ENCODE measurements around the gene NR6A1.

The NR6A1 gene

DNA sequence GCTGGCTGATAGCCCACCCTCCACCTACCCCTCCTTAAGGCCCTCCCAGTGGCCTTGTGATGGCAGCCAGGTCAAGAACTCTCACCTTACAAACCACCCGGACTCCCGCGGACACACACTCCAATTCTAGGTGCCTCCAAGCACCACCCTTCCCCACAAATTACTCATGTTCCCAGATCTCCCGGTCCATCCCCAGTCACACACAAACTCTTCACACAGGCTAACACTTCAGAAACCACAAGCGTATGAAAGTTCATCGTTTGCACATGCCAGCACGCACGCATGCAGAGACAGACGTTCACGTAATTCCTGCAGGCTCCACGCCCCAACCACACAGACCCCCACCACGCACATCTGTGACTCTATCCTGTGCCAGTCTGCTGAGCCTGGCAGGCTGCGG is 281.9 kb downstream of the NR6A1 start:
- Histone ChIP-seq H3K27ac (ENCODE audit: low read length) (no peak overlapping the region), H3K9me3 (ENCODE audit: control insufficient read depth, low read depth, low read length) (no peaks in the 10 kb centered on the region), H3K36me3 (ENCODE audit: control insufficient read depth, low read depth, low read length) (no peaks in the 10 kb centered on the region), H3K9ac (ENCODE audit: low read length) (no peak overlapping the region), H3K27me3 (ENCODE audit: control insufficient read depth, insufficient read depth, low read length) (peaks cover 5% of the 10 kb centered on the region), H3K4me3 (ENCODE audit: low read length) (no peak overlapping the region), H3K4me1 (ENCODE audit: control insufficient read depth, low read depth, low read length) (peaks cover 5% of the 10 kb centered on the region)

DNA sequence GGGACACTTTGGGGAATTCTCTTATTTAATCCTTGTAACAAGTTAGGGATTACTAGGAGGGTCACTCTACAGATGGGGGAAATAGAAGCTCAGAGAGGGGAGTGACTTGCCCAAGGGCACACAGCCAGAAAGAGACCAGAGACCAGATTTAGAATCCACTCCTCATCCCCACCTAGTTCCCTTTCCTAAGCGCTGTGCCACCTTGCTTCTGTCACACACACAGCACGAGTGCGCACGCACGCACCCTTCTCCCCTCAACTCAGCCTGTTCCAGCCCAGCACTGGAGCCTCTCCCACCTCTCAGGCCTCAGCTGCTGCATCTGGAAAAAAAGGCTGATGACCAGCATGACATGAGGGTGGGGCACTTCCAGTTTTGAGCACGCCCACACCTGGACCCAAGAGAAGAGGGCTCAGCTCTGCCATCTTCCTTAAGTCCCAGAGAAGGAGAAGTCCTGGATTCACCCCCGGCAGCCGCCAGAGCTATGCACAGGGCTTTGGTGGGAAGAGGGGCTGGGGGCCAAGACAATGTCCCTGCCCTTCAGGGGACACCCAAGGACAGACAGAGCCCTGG is 282.4 kb downstream of the NR6A1 start:
- Histone ChIP-seq H3K9me3 (ENCODE audit: control insufficient read depth, low read depth, low read length) (no peaks in the 10 kb centered on the region), H3K27me3 (ENCODE audit: control insufficient read depth, insufficient read depth, low read length) (peaks cover 5% of the 10 kb centered on the region), H3K4me3 (ENCODE audit: low read length) (no peak overlapping the region), H3K36me3 (ENCODE audit: control insufficient read depth, low read depth, low read length) (no peaks in the 10 kb centered on the region), H3K4me1 (ENCODE audit: control insufficient read depth, low read depth, low read length) (peaks cover 5% of the 10 kb centered on the region), H3K27ac (ENCODE audit: low read length) (no peak overlapping the region), H3K9ac (ENCODE audit: low read length) (no peak overlapping the region)

DNA sequence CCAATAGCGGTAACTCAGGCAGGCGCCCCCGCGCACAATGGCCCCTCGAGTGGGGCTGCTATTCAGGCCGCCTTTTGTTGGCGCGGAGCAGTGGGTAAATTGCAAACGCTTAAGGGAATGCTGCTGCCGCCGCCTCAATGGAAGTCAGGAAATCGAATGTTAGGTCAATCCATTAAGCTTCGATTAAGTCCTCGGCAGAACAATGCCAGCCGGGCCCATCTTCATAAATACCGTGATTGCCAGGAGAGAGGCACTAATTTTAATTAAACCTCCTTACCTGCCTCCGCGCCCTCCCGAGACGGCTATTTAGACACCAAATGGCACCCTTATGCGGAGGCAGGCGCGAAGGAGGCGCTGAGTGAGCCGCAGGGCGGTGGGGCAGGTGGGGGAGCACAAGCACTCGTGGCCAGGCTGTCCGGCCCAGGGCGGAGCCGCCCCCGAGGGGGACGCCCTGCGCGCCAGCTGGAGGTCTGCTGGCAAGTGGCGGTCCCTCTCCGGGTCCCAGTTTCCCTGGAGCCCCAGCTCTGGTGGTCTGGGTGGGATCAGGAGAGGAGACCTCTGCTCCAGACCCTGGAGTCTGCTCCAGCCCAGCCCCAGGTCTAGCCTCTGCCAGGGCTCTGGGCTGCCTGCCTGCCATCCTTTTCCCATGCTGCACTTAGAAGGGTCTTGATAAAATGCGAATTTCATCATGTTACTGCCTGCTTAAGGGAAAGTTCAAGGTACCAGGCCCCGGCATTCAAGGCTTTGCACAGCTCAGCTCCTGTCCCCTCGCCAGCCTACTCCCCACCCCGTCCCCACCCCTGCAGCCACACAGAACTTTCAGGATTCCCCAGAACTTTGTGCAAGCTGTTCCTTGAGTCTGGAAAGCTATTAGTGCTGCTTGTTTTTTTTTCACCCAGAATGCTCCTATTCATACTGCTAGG is 283.6 kb downstream of the NR6A1 start:
- Histone ChIP-seq H3K36me3 (ENCODE audit: control insufficient read depth, low read depth, low read length) (no peaks in the 10 kb centered on the region), H3K27ac (ENCODE audit: low read length) (no peak overlapping the region), H3K9me3 (ENCODE audit: control insufficient read depth, low read depth, low read length) (no peaks in the 10 kb centered on the region), H3K9ac (ENCODE audit: low read length) (no peak overlapping the region), H3K4me3 (ENCODE audit: low read length) (no peak overlapping the region), H3K4me1 (ENCODE audit: control insufficient read depth, low read depth, low read length) (peaks cover 5% of the 10 kb centered on the region), H3K27me3 (ENCODE audit: control insufficient read depth, insufficient read depth, low read length) (peaks cover 5% of the 10 kb centered on the region)

DNA sequence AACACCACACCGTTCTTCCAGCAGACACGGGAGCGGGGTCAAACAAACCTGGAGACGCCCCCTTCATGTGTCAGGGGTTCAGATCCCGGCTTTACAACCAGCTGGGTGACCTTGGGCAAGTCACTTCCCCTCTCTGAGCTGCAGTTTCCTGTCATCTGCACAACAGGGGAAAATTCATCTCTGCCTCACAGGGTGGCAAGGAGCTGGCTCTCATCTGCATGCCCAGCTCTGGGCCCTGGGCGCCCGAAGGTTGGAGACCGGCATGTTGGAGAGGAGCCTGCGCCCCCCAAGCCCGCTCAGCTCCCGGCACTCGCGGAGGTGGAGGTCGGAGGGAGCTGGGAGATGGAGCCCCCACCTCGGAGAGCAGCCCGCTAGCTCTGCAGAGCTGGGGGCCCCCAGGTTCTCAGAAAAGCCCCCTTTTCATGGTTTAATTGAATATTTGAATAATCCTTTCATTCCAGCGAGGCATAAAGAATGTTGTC is 284.3 kb downstream of the NR6A1 start:
- H3K36me3 ChIP-seq (ENCODE audit: control insufficient read depth, low read depth, low read length) = no peaks in the 10 kb centered on the region
- H3K4me1 ChIP-seq (ENCODE audit: control insufficient read depth, low read depth, low read length) = peaks cover 9% of the 10 kb centered on the region
- no peaks in the 10 kb centered on the region for H3K9me3 ChIP-seq (ENCODE audit: control insufficient read depth, low read depth, low read length)
- H3K27ac ChIP-seq (ENCODE audit: low read length) = no peak overlapping the region
- peaks cover 10% of the 10 kb centered on the region for H3K27me3 ChIP-seq (ENCODE audit: control insufficient read depth, insufficient read depth, low read length)
- H3K4me3 ChIP-seq (ENCODE audit: low read length) = no peak overlapping the region
- H3K9ac ChIP-seq (ENCODE audit: low read length) = no peak overlapping the region

DNA sequence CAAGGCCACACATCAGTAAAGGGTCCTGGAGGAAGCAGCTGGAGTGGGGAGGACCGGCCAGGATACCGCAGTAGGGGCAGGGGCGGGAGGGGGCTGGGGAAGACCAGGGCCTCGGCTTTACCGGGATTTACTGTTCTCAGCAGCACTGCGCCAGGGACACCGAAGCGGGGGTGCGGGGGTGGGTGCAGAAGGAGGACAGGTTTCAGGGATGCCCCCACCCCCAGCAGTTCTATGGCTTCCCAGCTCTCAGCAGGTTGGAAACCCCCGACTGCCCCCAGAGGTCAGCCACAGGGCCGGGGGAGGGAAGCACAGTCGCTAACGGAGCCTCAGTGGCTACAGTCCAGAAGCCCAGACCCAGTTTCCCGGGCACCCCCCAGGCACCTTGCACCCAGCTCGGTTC is 285.2 kb downstream of the NR6A1 start:
- H3K9ac ChIP-seq (ENCODE audit: low read length) = no peak overlapping the region
- peaks cover 10% of the 10 kb centered on the region for H3K4me1 ChIP-seq (ENCODE audit: control insufficient read depth, low read depth, low read length)
- no peak overlapping the region for H3K4me3 ChIP-seq (ENCODE audit: low read length)
- no peaks in the 10 kb centered on the region for H3K9me3 ChIP-seq (ENCODE audit: control insufficient read depth, low read depth, low read length)
- H3K36me3 ChIP-seq (ENCODE audit: control insufficient read depth, low read depth, low read length) = no peaks in the 10 kb centered on the region
- no peak overlapping the region for H3K27ac ChIP-seq (ENCODE audit: low read length)
- H3K27me3 ChIP-seq (ENCODE audit: control insufficient read depth, insufficient read depth, low read length) = peaks cover 15% of the 10 kb centered on the region

DNA sequence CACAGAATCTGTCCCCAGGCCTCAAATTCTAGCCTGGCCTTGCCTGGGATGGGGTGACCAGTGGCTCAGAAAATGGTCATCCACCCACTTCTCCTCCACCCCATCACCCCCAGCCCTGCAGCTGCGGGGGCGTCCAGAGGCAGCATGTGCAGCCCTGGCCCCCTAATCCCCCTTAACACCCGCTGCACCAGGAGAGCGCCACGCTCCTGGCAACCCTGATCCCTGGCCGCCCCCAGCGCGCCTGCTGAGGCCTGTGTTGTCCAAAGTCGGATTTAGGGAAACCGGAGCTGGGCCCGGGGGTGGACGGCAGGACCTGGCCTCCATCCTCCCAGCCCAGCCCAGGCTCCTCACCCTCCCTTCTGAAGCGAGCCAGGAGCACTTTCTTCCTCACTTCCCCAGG is 285.9 kb downstream of the NR6A1 start:
- Histone ChIP-seq H3K4me1 (ENCODE audit: control insufficient read depth, low read depth, low read length) (peaks cover 12% of the 10 kb centered on the region), H3K27ac (ENCODE audit: low read length) (no peak overlapping the region), H3K9ac (ENCODE audit: low read length) (no peak overlapping the region), H3K36me3 (ENCODE audit: control insufficient read depth, low read depth, low read length) (no peaks in the 10 kb centered on the region), H3K4me3 (ENCODE audit: low read length) (no peak overlapping the region), H3K27me3 (ENCODE audit: control insufficient read depth, insufficient read depth, low read length) (peaks cover 18% of the 10 kb centered on the region), H3K9me3 (ENCODE audit: control insufficient read depth, low read depth, low read length) (no peaks in the 10 kb centered on the region)

DNA sequence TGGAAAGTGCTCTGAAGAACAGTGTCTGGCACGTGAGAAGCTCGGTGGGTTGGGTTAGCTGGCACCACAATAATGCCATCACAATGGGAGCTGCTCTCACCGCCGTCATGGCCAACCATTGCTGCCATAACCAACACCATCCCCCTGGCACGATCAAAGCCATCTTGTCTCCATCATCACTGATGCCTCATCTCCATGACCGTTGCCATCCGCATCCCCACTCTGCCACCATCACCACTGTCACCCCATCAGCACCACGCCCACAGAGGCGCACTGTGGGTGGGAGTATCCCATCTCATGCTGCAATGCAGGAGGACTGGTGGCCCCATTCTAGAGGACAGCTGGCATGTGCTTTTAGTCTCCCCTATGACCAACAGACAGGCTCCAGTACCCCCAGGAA is 287.6 kb downstream of the NR6A1 start:
- H3K4me1 ChIP-seq (ENCODE audit: control insufficient read depth, low read depth, low read length) = peaks cover 16% of the 10 kb centered on the region
- H3K27ac ChIP-seq (ENCODE audit: low read length) = no peak overlapping the region
- no peak overlapping the region for H3K4me3 ChIP-seq (ENCODE audit: low read length)
- H3K27me3 ChIP-seq (ENCODE audit: control insufficient read depth, insufficient read depth, low read length) = peaks cover 35% of the 10 kb centered on the region
- no peak overlapping the region for H3K9ac ChIP-seq (ENCODE audit: low read length)
- H3K36me3 ChIP-seq (ENCODE audit: control insufficient read depth, low read depth, low read length) = no peaks in the 10 kb centered on the region
- no peaks in the 10 kb centered on the region for H3K9me3 ChIP-seq (ENCODE audit: control insufficient read depth, low read depth, low read length)

DNA sequence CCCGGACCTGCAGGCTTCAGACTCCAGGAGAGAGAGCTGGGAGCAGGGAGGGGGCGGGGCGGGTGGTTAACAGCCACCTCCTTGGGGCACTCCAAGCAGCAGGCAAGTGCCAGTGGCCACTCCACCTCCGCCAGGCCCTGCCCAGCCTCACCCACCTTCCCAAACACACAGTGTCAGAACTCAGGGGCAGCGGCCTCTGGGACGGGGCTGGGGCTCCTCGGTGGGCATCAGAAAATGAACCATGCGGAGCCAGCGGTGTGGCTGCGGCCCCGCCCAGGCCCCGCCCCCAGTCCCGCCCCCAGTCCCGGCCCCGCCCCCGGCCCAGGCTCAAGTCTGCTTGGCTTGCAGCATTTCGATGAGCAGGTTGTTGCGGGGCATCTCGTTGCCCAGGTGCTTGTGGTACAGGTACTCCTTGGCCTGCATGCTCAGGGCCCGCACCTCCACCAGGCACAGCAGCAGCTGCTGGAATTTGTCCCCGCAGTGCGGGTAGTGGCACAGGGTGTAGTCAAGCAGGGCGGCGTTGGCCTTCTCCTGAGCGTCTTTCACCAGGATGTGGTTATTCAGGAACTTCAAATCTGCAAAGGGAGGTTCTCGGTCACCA is 288.6 kb downstream of the NR6A1 start:
- H3K27me3 ChIP-seq (ENCODE audit: control insufficient read depth, insufficient read depth, low read length) = peaks cover 42% of the 10 kb centered on the region
- H3K4me3 ChIP-seq (ENCODE audit: low read length) = peak overlapping the region; percentile 23
- no peak overlapping the region for H3K27ac ChIP-seq (ENCODE audit: low read length)
- H3K9ac ChIP-seq (ENCODE audit: low read length) = no peak overlapping the region
- H3K9me3 ChIP-seq (ENCODE audit: control insufficient read depth, low read depth, low read length) = no peaks in the 10 kb centered on the region
- H3K4me1 ChIP-seq (ENCODE audit: control insufficient read depth, low read depth, low read length) = peaks cover 21% of the 10 kb centered on the region
- H3K36me3 ChIP-seq (ENCODE audit: control insufficient read depth, low read depth, low read length) = no peaks in the 10 kb centered on the region

DNA sequence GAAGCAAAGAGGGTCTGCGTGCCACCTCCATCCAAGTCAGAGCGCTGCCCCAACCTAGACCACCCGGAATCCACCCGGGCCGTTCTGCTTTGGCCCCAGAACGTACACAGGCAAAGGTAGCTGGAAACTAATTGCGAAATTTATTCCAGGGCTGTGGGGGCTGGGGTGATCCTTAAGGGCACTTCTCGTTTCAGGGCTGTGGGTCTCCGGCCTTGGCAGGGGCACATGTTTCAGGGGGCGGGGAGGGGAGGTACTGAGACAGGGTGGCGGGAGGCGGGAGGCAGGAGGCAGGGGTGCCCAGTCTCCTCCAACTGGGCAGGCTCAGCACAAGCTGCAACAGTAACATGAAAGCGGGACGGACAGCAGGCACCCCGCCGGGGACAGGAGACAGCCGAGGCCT is 290.0 kb downstream of the NR6A1 start:
- peaks cover 20% of the 10 kb centered on the region for H3K4me1 ChIP-seq (ENCODE audit: control insufficient read depth, low read depth, low read length)
- no peak overlapping the region for H3K9ac ChIP-seq (ENCODE audit: low read length)
- H3K4me3 ChIP-seq (ENCODE audit: low read length) = no peak overlapping the region
- H3K27me3 ChIP-seq (ENCODE audit: control insufficient read depth, insufficient read depth, low read length) = peaks cover 50% of the 10 kb centered on the region
- H3K9me3 ChIP-seq (ENCODE audit: control insufficient read depth, low read depth, low read length) = no peaks in the 10 kb centered on the region
- H3K36me3 ChIP-seq (ENCODE audit: control insufficient read depth, low read depth, low read length) = no peaks in the 10 kb centered on the region
- no peak overlapping the region for H3K27ac ChIP-seq (ENCODE audit: low read length)

DNA sequence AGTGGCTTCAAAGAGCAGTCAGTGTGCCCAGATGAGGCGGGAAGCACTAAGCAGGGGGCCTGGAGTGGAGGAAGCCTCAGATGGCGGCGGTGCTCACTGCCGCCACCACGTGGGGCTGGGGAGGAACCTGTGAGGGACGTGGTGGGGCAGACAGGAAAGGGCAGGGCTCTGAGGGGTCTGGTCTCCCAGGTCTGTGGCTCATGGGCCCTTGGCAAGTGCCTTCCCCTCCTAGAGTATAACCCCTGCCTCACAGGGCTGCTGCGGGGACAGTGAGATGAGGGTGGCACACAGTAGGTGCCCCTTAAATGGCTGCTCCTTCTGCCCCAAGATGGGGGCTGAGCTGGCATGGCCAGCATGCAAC is 290.5 kb downstream of the NR6A1 start:
- Histone ChIP-seq H3K4me1 (ENCODE audit: control insufficient read depth, low read depth, low read length) (peaks cover 20% of the 10 kb centered on the region), H3K36me3 (ENCODE audit: control insufficient read depth, low read depth, low read length) (no peaks in the 10 kb centered on the region), H3K27me3 (ENCODE audit: control insufficient read depth, insufficient read depth, low read length) (peaks cover 54% of the 10 kb centered on the region), H3K9me3 (ENCODE audit: control insufficient read depth, low read depth, low read length) (no peaks in the 10 kb centered on the region), H3K4me3 (ENCODE audit: low read length) (no peak overlapping the region), H3K9ac (ENCODE audit: low read length) (no peak overlapping the region), H3K27ac (ENCODE audit: low read length) (no peak overlapping the region)

DNA sequence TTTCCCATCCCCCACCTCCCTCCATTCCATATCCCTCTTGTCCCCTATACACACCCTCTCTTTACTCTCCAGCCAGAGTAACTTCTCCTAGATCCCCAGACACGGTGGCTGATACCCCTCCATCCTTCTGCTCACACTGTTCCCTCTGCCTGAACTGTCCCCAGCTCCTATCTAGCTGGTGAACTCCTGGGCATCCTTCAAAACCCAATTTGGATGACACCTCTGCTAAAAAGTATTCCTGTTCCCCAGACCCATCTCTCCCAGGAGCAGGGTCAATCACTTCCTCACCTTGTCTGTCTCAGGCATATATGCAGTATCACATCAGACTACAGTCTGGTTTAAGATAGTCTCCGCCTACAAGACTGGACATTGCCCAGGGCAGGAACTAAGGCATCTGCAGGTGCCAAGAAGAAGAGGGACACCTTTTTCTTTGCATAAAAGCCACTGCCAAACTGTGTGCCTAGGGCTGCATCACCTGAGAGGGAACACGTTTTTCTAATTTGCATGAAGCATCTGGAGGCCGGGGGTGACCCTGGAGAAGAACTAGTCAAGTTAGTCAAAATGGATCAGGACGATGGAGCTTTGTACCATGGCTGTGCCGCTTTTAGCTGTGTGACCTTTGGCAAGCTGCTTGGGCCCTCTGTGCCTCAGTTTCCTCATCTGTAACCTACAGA is 291.0 kb downstream of the NR6A1 start:
- Histone ChIP-seq H3K27me3 (ENCODE audit: control insufficient read depth, insufficient read depth, low read length) (peaks cover 54% of the 10 kb centered on the region), H3K9me3 (ENCODE audit: control insufficient read depth, low read depth, low read length) (no peaks in the 10 kb centered on the region), H3K4me1 (ENCODE audit: control insufficient read depth, low read depth, low read length) (peaks cover 20% of the 10 kb centered on the region), H3K9ac (ENCODE audit: low read length) (no peak overlapping the region), H3K36me3 (ENCODE audit: control insufficient read depth, low read depth, low read length) (no peaks in the 10 kb centered on the region), H3K27ac (ENCODE audit: low read length) (no peak overlapping the region), H3K4me3 (ENCODE audit: low read length) (no peak overlapping the region)

Data from iPS-18a (cell line).